ENCODE data around the gene LRRC37A3. TPM values are rescaled to one million over a fixed set of nuclear protein-coding genes. Genes with fewer than 3 reads are reported as not detected.
"Not testable (repeated sequence)": the region's sequence is repeated elsewhere in the genome, so short reads cannot be mapped to it uniquely, and the experiment has no call there.

Gene LRRC37A3
- polyA plus RNA-seq, 1 of the 3 experiments (the other 2 are of a cell fraction) = 10.4 TPM

- H2AFZ ChIP-seq (ENCODE audit: low read depth); H3K4me1 ChIP-seq (ENCODE audit: control insufficient read depth in 1 of 2, insufficient read depth in 2 of 2, low read depth in 1 of 2, low read length in 1 of 2); POLR2A ChIA-PET; CTCF ChIA-PET; H3K27me3 ChIP-seq (ENCODE audit: insufficient read depth); H3K9me3 ChIP-seq; DNase-seq; H3K79me2 ChIP-seq (ENCODE audit: insufficient read depth); H3F3A ChIP-seq (replicated peaks; ENCODE audit: insufficient read depth); H3K9me2 ChIP-seq; H4K20me1 ChIP-seq (ENCODE audit: insufficient read depth); H3K4me3 ChIP-seq (ENCODE audit: low read depth in 2 of 2, low read length in 1 of 2); H3K9ac ChIP-seq; H3K27ac ChIP-seq (ENCODE audit: low read depth in 2 of 2, low read length in 1 of 2); H3K4me2 ChIP-seq; H3K36me3 ChIP-seq (replicated peaks in 1 of 2; ENCODE audit: control insufficient read depth in 1 of 2, insufficient read depth in 2 of 2, low read length in 1 of 2): not testable (repeated sequence)
- 85% methylated on average over 3 of the region's 3 CpGs for WGBS (ENCODE audit: low lambda C conversion rate)
Observed at GRCh38 chr17:64910191-64910514, 9.1 kb downstream of the LRRC37A3 start.

- H3F3A ChIP-seq (replicated peaks; ENCODE audit: insufficient read depth); H3K27ac ChIP-seq (ENCODE audit: low read depth in 2 of 2, low read length in 1 of 2); H3K4me2 ChIP-seq; H3K36me3 ChIP-seq (replicated peaks in 1 of 2; ENCODE audit: control insufficient read depth in 1 of 2, insufficient read depth in 2 of 2, low read length in 1 of 2); CTCF ChIA-PET; H3K27me3 ChIP-seq (ENCODE audit: insufficient read depth); H3K9ac ChIP-seq; H3K9me3 ChIP-seq; DNase-seq; H3K9me2 ChIP-seq; H3K4me1 ChIP-seq (ENCODE audit: control insufficient read depth in 1 of 2, insufficient read depth in 2 of 2, low read depth in 1 of 2, low read length in 1 of 2); H4K20me1 ChIP-seq (ENCODE audit: insufficient read depth); H3K4me3 ChIP-seq (ENCODE audit: low read depth in 2 of 2, low read length in 1 of 2); POLR2A ChIA-PET; H2AFZ ChIP-seq (ENCODE audit: low read depth); H3K79me2 ChIP-seq (ENCODE audit: insufficient read depth): not testable (repeated sequence)
- 97% methylated on average over 6 of the region's 7 CpGs for whole genome bisulfite sequencing (ENCODE audit: low lambda C conversion rate)
Observed at GRCh38 chr17:64909511-64910190, 9.6 kb downstream of the LRRC37A3 start.

- H3K9me3 ChIP-seq; H3K79me2 ChIP-seq (ENCODE audit: insufficient read depth); DNase-seq; H4K20me1 ChIP-seq (ENCODE audit: insufficient read depth); H3K4me2 ChIP-seq; H3K9ac ChIP-seq; H3K27me3 ChIP-seq (ENCODE audit: insufficient read depth); H3F3A ChIP-seq (replicated peaks; ENCODE audit: insufficient read depth); CTCF ChIA-PET; H3K36me3 ChIP-seq (replicated peaks in 1 of 2; ENCODE audit: control insufficient read depth in 1 of 2, insufficient read depth in 2 of 2, low read length in 1 of 2); H3K27ac ChIP-seq (ENCODE audit: low read depth in 2 of 2, low read length in 1 of 2); H3K4me1 ChIP-seq (ENCODE audit: control insufficient read depth in 1 of 2, insufficient read depth in 2 of 2, low read depth in 1 of 2, low read length in 1 of 2); POLR2A ChIA-PET; H2AFZ ChIP-seq (ENCODE audit: low read depth); H3K4me3 ChIP-seq (ENCODE audit: low read depth in 2 of 2, low read length in 1 of 2); H3K9me2 ChIP-seq: not testable (repeated sequence)
- WGBS (ENCODE audit: low lambda C conversion rate) = 94% methylated on average over 2 of the region's 5 CpGs
Observed at GRCh38 chr17:64904069-64904468, 15.2 kb downstream of the LRRC37A3 start.

GRCh38 chr17:64897136-64897535 is 22.1 kb downstream of the LRRC37A3 start:
- H2AFZ ChIP-seq (ENCODE audit: low read depth); H3K9me3 ChIP-seq; H3K4me2 ChIP-seq; H3K4me3 ChIP-seq (ENCODE audit: low read depth in 2 of 2, low read length in 1 of 2); H3K4me1 ChIP-seq (ENCODE audit: control insufficient read depth in 1 of 2, insufficient read depth in 2 of 2, low read depth in 1 of 2, low read length in 1 of 2); H3K9ac ChIP-seq; H3K9me2 ChIP-seq; H3K36me3 ChIP-seq (replicated peaks in 1 of 2; ENCODE audit: control insufficient read depth in 1 of 2, insufficient read depth in 2 of 2, low read length in 1 of 2); H4K20me1 ChIP-seq (ENCODE audit: insufficient read depth); DNase-seq; H3K27ac ChIP-seq (ENCODE audit: low read depth in 2 of 2, low read length in 1 of 2); H3K27me3 ChIP-seq (ENCODE audit: insufficient read depth); H3F3A ChIP-seq (replicated peaks; ENCODE audit: insufficient read depth); H3K79me2 ChIP-seq (ENCODE audit: insufficient read depth); CTCF ChIA-PET; POLR2A ChIA-PET: not testable (repeated sequence)
- 97% methylated on average over 15 of the region's 15 CpGs for WGBS (ENCODE audit: low lambda C conversion rate)

GRCh38 chr17:64874210-64874609 is 45.1 kb downstream of the LRRC37A3 start:
- H3K36me3 ChIP-seq (replicated peaks in 1 of 2; ENCODE audit: control insufficient read depth in 1 of 2, insufficient read depth in 2 of 2, low read length in 1 of 2); H3F3A ChIP-seq (replicated peaks; ENCODE audit: insufficient read depth); DNase-seq; H3K4me2 ChIP-seq; H3K27me3 ChIP-seq (ENCODE audit: insufficient read depth); H3K9me2 ChIP-seq; H4K20me1 ChIP-seq (ENCODE audit: insufficient read depth); H3K79me2 ChIP-seq (ENCODE audit: insufficient read depth); H3K9ac ChIP-seq; POLR2A ChIA-PET; H3K4me1 ChIP-seq (ENCODE audit: control insufficient read depth in 1 of 2, insufficient read depth in 2 of 2, low read depth in 1 of 2, low read length in 1 of 2); H3K27ac ChIP-seq (ENCODE audit: low read depth in 2 of 2, low read length in 1 of 2); H3K4me3 ChIP-seq (ENCODE audit: low read depth in 2 of 2, low read length in 1 of 2); H2AFZ ChIP-seq (ENCODE audit: low read depth); H3K9me3 ChIP-seq; CTCF ChIA-PET: not testable (repeated sequence)
- WGBS (ENCODE audit: low lambda C conversion rate) = 93% methylated on average over 21 of the region's 29 CpGs

Measured in SK-N-SH (cell line).